HG03139 (cell line): ENCODE data around the gene SEC14L5.
"Not testable (repeated sequence)": the region's sequence is repeated elsewhere in the genome, so short reads cannot be mapped to it uniquely, and the experiment has no call there.

Experiments used
- ATAC-seq: cut with Tn5 transposase; IDR thresholded peaks from one replicate; pipeline ENCODE4 v1.9.1; 2021; ENCODE audit not compliant: unreplicated experiment

SEC14L5 gene

DNA sequence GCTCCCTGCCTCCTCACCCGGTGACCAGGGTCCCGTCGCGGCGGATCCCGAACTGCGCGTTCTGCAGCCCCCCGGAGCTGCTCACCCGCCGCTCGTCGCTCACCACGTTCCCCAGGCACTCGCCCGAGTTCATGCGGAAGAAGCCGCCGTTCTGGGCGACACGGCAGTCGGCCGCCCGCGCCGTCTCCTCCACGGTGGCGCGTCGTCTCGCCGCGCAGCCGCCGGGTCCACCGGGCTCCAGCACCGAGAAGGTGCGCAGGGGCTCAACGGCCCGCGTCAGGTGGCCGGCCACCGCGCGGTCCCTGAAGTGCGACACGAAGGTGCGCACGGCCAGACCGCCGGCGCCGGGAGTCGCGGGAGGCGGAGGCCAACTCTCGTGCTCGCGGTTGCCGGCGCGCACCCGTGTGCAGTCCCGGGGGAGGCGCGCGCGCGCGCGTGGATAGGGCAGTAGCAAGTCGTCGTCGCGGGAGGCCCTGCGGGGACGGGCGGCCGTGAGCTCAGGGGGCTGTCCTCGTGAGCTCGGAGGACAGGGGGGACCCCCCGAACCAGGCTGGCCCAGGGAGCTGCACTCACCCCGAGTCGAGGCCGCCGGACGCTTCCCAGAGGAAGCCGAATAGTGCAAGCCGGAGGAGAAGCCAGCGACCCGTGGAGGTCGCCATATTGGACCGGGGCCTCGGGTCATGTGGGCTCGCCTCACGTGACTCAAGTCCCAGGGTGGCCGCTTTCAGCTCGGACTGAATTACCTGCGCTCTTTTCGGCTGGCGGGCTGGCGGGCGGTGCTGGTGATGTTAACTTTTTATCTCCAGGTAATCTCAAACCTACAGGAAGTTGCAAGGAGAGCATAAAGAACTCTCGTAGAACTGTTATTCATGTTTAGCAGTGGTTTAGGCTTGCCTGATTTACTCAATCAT is 75.4 kb downstream of the SEC14L5 start, which contains the start of gene NAGPA:
Gene NAGPA, minus strand, starts transcription at position 680 of the 911 bp plus-strand sequence. Its CDS starts 21 bp downstream, at position 659.
- ATAC-seq, result peak; percentile 92

DNA sequence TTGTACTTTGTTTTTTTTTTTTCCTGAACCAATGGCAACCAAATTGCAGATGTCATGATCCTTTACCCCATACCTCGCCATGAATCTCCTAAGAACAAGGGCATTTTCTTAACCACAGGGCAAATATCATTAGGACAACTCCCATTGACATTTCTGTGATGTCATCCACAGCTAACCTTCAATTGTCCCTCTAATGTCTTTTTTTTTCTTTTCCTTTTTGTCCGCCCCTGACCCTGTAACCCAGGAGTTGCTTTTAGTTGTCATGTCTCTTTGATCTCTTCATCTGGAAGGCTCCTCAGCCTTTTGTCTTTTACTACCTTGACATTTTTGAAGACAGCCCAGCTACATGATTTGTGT is 76.0 kb downstream of the SEC14L5 start:
- no peak for ATAC-seq

DNA sequence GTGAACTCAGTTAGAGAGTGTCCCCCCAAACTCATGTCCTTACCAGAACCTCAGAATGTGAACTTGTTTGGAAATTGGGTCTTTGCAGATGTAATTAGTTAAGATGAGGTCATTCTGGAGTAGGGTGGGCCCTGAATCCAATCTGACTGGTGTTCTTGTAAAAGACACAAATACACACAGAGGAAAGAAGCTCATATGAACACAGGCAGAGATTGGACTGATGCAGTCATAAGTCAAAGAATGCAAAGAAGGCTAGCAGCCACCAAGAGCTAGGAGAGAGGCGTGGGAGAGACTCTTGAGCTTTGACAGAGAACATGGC is 77.7 kb downstream of the SEC14L5 start:
- ATAC-seq, result no peak

DNA sequence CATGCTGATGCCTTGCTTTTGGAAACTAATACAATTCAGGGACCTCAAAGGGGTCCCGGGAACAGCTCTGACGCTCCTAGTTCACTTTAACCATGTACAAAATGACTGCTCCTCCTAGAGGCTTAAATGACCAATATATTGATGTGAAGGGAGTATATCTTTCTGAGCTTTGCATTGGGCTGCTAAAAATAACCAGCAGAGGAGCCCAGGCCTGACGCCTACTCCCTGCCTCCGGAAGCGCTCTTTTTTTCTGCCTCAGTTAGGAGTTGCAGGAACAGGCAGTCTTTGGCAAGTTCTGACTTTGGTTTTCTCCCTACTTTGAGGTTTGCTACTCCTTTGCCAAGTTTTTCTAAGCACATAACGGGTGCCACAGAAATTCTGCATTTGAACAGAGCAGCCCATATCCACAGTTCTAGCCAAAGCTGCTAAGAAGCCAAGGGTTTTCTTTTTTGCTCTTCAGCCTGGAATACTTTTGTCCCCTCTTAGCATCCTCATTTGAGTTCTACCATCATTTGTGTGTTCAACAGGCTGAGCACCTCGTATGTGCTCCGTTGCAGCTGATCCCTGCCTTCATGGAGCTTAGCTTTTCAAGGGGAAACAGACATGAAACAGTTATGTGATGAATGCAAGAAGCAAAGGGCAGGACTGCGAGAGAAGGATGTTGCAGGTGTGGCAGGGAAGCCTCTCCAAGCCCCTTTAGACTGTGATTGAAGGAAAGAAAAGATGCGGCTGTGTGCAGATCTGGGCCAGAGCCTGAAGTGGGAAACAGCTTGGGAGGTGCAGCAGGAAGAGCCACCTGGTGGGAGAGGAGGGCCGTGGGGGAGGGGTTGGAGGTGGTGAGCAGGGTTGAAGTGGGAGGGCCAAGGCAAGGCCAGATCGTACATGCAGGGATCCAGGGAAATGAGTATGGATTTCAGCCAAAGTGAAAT is 78.4 kb downstream of the SEC14L5 start:
- ATAC-seq, result no peak

DNA sequence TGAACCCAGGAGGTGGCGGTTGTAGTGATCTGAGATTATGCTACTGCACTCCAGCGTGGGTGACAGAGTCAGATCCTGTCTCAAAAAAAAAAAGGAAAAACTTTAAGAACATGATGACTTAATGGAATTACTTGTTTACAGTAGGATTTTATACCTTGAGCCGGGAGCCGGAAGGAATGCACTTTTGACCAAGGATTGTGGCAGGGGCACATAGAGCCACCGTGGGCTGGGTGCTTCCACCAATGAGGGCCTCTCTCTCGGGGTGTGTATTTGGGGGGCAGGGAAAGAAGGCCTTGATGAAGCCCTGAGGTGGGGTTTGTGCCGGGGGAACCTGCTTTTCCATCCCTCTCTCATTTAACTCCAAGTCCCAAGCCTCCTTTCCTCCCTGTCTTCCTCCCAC is 82.3 kb downstream of the SEC14L5 start:
- ATAC-seq, result no peak

DNA sequence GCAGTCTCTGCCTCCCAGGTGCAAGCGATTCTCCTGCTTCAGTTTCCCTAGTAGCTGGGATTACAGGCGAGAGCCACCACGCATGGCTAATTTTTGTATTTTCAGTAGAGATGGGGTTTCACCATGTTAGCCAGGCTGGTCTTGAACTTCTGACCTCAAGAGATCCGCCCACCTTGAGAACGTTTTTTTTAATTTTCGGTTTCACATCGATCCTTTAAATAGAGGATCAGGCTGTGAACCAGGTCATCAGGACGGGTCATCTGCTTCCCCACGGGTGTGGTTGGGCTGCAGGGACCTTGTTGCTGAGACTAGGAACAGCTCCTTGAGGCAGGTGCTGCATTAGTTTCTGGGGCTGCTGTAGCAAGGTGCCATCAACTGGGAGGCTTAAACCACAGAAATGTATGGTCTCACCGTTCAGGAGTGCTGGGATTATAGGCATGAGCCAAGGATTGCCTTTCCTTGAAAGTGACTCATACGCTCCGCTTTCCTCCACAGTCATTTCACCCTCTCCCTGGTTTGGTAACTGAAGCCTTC is 83.5 kb downstream of the SEC14L5 start:
- peak; percentile 72 for ATAC-seq

DNA sequence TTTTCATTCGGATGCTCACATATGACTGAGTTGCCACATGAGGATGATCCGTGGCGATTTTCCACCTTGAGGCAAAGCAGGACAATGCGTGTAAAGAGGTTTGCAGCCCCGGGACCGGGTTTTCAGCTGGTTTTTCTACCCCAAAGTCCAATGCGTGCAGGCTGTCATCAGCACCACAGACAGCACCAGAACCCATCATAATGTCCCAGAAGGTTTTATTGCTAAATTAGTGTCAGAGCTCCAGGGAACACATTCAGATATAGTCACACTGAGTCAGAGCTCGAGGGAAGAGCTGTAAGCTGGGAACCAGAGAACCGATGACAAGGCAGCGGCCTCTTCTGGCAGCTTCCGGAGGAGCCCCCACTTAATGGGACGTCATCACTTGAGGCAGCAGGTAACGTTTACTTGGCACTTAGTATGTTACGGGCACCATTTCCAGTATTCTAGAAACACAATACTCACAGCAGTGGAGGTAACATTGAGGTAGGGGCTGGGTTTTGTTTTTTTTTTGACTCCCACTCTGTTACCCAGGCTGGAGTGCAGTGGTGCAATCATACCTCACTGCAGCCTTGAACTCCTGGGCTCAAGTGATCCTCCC is 84.5 kb downstream of the SEC14L5 start:
- ATAC-seq, result no peak

DNA sequence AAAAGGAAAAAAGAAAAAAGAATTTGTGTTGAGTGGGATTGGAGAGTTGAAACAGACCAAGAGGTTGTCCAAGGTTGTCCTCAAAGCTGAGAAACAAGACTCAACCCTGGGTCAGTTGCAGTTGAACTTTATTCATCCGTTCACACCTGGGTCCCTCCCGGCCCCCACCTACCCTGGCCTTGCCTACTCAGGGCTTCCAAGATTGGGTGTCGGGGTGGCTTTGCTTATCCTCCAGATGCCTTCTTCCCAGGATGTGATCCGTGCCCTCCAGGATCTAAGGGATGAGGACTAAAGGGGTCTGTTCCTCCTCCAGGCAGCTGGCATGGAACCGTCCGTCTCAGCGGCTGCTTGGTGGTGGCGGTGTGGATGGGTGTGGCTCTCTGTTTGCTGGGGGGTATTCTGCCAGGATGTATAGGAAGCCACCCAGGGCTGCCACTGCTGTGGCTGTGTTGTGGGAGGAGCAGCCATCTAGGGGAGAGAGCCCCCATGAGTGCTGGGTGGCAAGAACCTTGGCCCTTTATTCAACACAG is 85.9 kb downstream of the SEC14L5 start:
- ATAC-seq, result no peak

DNA sequence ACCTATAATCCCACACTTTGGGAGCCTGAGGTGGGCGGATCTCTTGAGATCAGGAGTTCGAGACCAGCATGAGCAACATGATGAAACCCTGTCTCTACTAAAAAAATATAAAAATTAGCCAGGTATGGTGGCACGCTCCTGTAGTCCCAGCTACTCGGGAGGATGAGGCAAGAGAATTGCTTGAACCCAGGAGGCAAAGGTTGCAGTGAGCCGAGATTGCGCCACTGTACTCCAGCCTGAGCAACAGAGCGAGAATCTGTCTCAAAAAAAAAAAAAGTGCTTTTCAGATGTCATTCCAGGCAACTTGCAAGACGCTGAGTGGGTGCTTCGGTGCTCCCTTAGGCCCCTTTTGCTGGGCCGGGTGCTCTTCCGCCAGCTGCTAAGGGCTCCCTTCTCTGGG is 86.5 kb downstream of the SEC14L5 start:
- not testable (repeated sequence) for ATAC-seq

DNA sequence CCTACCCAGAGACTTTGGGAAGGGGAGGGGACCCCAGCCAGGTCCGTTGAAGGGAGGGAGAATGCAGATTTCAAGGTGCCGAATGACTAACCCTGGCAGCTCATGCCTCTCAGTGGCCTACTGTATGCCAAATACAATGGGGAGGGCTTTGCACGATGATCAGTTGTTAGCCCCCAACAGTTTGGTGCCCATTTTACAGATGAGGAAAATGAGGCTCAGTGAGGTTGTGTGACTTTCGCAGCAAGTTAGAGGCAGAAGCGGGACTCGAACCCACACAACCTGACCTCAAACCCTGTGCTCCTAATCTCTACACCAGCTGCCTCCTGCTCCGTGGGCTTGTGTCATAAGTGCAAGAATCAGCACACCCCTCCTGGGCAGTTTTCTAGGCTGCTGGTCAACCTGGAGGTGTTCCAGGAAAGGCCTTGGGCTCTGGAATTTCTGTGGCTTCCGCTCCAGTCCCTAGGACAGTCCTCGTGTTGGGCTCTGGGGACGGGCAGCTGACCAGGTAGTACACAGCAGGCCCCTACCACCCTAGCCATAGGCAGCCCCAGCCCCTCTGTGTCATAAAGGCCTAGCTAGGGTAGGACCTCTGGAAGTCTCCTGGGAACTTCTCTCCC is 87.5 kb downstream of the SEC14L5 start:
- ATAC-seq, result no peak

DNA sequence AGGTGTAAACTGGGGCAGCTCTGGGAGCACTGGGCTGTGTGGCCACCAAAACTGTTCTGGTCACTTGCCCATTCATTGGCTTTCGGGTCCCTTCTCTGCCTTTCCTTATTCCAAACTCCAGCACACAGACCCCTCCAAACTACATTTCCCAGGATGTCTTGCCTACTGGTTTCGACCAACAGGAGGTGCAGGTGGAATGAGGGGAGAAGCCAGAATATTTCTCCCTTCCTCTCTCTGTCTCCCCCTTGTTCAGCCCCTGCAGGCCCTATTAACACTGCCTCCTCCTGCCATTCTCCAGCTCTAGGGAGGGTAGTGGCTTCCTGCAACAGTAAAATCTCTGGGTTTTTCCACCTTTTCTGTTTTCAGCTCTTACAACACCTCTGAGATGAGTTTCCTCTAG is 88.8 kb downstream of the SEC14L5 start:
- no peak for ATAC-seq

DNA sequence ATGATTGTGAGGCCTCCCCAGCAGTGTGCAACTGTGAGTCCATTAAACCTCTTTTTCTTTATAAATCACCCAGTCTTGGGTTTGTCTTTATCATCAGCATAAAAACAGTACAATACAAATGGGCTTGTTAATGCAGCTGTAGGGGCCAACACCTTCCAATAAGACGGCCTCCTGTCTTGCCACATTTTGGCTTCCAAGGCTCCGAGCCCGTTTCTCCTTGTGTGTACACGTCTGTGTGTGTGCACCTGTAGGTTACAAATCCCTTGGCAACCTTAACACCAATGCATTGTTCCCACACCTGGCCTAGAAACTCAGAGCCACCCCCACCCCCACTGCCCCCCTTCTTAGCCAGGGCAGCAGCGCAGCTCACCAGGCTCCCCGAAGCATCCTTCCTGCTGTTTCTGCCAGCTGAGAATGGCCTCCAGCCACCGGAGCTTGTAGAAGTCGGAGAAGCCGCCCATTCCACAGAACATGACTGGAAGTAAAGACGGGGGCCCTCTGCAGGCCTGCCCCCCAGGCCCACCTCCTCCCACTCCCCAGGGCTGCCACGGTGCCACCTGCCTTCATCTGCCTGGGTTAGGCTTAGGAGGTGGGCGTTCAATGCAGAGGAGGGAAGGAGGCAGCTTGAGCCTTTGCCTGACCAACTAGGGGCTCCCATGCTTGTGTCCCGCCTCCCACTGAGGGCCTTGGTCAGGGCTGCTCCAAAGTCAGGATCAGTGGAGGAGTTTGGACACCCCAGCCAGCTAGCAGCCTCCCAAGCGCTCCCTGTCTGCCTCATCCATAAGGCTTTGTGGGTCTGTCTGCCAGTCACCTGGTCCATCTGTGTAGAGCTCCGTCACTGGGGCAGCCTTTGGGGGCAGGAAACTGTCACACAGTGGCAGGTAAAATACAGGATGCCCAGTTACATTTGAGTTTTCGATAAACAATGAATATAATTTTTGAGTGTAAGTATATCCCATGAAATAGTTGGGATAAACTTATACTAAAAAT is 97.0 kb downstream of the SEC14L5 start:
- no peak for ATAC-seq

DNA sequence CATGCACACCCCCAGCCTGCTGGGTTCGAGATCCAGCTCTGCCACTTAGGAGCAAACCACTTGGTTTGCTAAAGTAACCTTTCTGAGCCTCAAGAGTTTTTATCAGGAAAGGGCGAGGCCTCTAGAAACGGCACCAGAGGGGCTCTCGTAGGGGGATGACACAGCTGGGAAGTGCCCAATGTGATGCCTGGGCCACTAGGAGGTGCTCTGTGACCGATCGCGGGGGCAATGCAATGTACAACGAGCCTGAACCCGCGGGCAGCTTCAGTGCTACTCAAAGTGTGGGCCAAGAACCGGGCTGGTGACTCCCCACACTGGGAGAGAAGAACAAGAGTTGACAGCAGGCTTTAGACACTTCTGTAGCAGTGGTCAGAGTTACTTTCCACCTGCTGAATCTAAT is 98.2 kb downstream of the SEC14L5 start:
- ATAC-seq, result no peak

DNA sequence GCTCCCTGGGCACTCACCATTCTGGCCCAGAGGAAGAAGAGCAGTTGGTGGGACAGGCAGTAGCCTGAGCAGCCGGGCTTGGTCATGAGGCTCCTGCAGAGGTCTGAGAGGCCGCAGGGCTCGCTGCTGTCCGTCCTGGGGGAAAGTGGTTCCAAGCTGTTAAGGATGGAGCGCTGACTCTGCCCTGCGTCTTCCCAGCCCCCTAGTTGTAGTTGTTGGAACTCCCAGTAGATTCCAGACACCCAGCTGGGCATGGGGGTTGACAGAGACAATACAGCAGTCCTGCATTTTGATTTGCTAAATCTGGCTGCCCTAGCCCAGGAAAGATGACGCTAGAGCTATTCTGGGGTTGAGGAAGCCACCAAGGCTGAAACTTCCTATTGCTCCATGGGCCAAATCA is 100.3 kb downstream of the SEC14L5 start:
- ATAC-seq, result no peak

DNA sequence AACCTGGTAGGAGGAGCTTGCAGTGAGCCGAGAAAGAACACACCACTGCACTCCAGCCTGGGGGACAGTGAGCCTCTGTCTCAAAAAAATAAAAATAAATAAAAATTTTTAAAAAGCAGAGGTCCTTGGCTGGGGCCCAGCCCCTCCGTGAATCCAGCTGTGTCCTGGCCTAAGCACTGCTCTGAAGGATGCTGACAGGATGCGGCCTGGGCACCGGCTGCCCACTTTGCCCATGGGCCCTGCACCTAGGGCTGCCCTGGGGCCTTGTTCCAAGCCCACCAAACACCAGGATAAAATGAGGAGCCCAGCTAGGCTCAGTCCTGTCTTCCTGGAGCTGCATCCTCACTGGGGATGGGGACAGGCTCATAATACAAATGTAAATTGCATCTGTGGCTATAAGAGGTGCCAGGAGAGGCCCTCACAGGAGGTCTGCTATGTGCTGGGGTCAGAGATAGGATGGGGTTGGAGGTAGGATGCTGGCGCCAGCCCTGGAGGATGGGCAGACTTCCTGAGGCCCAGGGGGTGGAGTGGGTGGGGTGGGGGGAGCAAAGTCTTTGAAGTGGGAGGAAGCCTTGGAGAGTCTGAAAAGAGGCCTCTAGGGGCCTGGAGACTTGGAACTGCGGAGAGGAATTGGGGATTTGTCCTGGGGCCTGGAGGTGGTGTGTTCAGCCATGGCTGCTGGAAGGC is 101.4 kb downstream of the SEC14L5 start:
- no peak for ATAC-seq

DNA sequence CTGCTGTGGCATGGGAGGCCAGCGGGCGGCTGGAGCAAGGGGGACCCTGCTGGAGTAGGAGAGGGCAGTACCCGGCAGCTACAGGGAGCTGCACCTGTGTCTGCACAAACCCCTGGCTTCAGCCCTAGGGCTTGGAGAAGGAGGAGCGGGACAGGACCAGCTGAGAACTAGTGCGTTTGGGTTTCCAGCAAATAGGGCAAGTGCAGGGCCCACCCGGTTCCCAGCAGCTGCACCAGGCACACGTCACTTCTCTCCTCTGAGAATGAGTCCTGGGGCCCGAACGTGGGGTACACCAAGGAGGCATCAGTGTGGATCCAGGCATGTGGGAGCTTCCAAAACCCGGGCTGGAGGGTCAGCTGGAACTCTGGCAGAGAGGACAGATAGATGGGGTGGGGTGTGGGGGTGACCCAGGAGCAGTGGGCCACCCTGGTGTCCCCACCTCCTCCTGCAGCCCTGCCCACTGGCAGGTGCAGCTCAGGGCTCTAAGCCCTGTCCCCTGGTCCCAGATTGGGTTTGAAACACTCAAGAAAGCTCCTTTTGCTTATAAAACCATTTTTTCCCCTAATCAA is 102.0 kb downstream of the SEC14L5 start:
- ATAC-seq, result no peak

DNA sequence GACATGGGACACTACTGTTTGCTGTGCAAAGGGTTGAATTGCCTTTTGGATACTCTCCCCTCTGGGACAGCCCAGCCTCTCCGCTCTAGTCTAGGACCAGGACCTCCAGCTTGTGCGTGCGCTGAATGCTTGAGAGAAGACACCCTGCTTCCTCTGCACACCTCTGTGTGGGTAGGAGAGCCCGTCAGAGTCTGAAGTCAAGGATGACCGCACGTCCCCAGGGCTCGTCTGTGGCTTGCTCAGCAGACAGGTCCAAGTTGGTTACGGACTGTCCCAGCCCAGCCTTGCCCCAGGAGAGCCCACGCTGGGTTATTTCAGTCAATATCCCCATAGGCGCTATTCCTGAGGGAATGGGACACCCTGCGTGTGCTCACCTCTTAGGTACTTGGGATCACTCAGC is 103.9 kb downstream of the SEC14L5 start:
- ATAC-seq, result no peak
